Measurements from ENCODE around the gene MKLN1. TPM values are rescaled to one million over a fixed set of nuclear protein-coding genes. Genes with fewer than 3 reads are reported as not detected.

The MKLN1 gene
- total RNA-seq, 1 donor from 2014 or later = 60.4 TPM

DNA sequence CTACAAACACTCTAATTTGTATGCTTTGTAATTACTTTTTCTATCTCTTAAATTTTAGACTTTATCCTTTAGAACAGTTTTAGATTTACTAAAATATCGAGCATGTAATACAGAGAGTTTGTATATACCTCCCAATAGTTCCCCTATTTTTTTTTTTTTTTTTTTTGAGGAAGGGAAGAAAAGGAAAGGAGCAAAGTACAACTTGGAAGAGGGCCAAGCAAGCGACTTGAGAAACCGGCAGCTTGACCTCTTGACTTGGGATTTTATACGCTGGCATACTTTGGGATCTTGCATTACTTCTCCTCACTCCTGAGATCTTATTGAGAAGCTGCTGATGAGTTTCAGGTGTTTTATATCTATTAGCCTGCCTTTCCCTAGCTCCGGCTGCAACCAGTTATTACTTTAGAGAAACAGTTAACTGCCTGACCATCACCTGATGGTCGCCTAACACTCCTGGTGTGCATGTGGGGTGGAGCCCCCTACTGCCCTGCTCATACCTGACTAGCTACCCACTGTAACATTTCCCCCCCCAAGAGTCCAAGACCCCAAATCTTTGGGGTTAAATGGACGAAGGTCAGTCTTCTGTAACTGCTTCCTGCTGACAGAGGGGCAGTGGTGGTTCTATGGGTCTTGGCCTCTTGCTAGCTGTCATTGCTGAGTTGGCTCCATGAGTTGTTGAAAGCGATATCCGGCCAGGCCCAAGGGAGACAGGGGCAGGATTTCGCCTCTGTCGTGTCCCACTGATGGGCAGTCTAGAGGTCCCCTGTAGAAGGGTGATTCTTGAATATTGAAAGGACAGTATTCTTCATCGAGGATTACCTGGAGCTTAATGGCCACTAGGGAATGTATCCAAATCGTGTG lies 28.5 kb downstream of the MKLN1 start:
- intact Hi-C loops (cut with DNase I) = no loop called here
- TF ChIP-seq, protein P1, sequence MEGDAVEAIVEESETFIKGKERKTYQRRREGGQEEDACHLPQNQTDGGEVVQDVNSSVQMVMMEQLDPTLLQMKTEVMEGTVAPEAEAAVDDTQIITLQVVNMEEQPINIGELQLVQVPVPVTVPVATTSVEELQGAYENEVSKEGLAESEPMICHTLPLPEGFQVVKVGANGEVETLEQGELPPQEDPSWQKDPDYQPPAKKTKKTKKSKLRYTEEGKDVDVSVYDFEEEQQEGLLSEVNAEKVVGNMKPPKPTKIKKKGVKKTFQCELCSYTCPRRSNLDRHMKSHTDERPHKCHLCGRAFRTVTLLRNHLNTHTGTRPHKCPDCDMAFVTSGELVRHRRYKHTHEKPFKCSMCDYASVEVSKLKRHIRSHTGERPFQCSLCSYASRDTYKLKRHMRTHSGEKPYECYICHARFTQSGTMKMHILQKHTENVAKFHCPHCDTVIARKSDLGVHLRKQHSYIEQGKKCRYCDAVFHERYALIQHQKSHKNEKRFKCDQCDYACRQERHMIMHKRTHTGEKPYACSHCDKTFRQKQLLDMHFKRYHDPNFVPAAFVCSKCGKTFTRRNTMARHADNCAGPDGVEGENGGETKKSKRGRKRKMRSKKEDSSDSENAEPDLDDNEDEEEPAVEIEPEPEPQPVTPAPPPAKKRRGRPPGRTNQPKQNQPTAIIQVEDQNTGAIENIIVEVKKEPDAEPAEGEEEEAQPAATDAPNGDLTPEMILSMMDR (IDR thresholded peaks at IDR 0.05) = no peak
- Histone ChIP-seq H3K27me3 (ENCODE audit: low read depth) (no peaks in the 10 kb centered on the region), H3K27ac (no peak overlapping the region), H3K9me3 (no peaks in the 10 kb centered on the region), H3K36me3 (no peaks in the 10 kb centered on the region), H3K4me1 (peaks cover 46% of the 10 kb centered on the region), H3K4me3 (no peak overlapping the region)
- no peak for DNase-seq
- ATAC-seq = peak; percentile 32 to 35

- no peaks in the 10 kb centered on the region for H3K9me3 ChIP-seq
- intact Hi-C loops (cut with DNase I) = no loop called here
- H3K36me3 ChIP-seq = no peaks in the 10 kb centered on the region
- TF ChIP-seq, protein P1 (IDR thresholded peaks at IDR 0.05) = no peak
- ATAC-seq (peak; percentile 49 to 77), DNase-seq (no peak)
- H3K27ac ChIP-seq = no peak overlapping the region
- H3K27me3 ChIP-seq (ENCODE audit: low read depth) = no peaks in the 10 kb centered on the region
- H3K4me1 ChIP-seq = peaks cover 52% of the 10 kb centered on the region
- no peak overlapping the region for H3K4me3 ChIP-seq
These were observed 29.7 kb downstream of the MKLN1 start for GRCh38 chr7:131357282-131357880.

DNA sequence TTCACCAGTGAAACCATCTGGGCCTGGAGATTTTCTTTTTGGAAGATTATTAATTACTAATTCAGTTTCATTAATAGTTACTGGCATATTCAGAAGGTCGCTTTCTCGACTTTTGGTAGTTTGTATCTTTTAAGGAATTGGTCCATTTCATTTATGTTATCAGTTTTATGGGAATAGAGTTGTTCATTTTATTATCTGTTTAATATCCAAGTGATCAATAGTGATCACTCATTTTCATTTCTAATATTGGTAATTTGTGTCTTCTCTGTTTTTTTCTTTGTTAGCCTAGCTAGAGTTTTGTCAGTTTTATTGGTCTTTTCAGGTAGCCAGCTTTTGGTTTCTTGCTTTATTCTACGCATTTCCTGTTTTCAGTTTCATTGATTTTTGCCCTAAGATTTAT lies 31.0 kb downstream of the MKLN1 start:
- intact Hi-C loops (cut with DNase I) = no loop called here
- no peaks in the 10 kb centered on the region for H3K36me3 ChIP-seq
- peaks cover 65% of the 10 kb centered on the region for H3K4me1 ChIP-seq
- H3K9me3 ChIP-seq = no peaks in the 10 kb centered on the region
- no peak for ATAC-seq
- no peaks in the 10 kb centered on the region for H3K27me3 ChIP-seq (ENCODE audit: low read depth)
- no peak for DNase-seq
- H3K27ac ChIP-seq = no peak overlapping the region
- H3K4me3 ChIP-seq = no peak overlapping the region
- TF ChIP-seq, protein P1 (IDR thresholded peaks at IDR 0.05) = no peak

DNA sequence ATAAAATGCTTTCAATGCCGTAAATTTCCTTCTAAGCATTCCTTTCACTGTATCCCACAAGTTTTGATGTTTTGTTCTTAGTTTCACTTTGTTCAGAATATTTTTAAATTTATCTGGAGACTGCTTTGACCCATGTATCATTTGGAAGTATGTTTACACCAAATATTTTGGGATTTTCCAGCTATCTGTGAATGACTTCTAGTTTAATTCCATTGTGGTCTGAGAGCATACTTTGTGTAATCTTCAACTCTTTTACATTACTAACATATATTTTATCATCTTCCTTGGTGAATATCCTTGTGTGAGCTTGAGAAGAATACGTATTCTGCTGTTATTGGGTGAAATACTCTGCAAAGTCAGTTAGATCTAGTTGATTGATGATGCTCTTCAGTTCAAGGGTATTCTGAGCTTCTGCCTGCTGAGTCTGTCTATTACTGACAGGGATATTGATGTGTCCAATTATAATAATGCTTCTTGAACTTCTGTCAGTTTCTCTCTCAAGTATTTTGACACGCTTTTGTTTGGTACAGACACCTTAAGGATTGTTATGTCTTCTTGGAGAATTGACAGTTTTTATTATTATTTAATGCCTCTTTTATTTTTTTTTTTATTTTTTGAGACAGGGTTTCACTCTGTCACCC lies 31.6 kb downstream of the MKLN1 start:
- intact Hi-C loops (cut with DNase I) = no loop called here
- Histone ChIP-seq H3K4me1 (peaks cover 70% of the 10 kb centered on the region), H3K27me3 (ENCODE audit: low read depth) (no peaks in the 10 kb centered on the region), H3K27ac (no peak overlapping the region), H3K36me3 (no peaks in the 10 kb centered on the region), H3K9me3 (no peaks in the 10 kb centered on the region), H3K4me3 (no peak overlapping the region)
- DNase-seq (no peak), ATAC-seq (no peak)
- TF ChIP-seq, protein P1 (IDR thresholded peaks at IDR 0.05) = no peak

- Histone ChIP-seq H3K4me1 (peaks cover 60% of the 10 kb centered on the region), H3K27ac (no peak overlapping the region), H3K36me3 (no peaks in the 10 kb centered on the region), H3K27me3 (ENCODE audit: low read depth) (no peaks in the 10 kb centered on the region), H3K9me3 (no peaks in the 10 kb centered on the region), H3K4me3 (no peak overlapping the region)
- ATAC-seq = peak in 1 of 2 donors; percentile 21
- DNase-seq = no peak
- intact Hi-C loops (cut with DNase I) = no loop called here
- TF ChIP-seq, protein P1 (IDR thresholded peaks at IDR 0.05) = no peak
These were observed 36.0 kb downstream of the MKLN1 start for GRCh38 chr7:131363719-131364118.
